Measurements from ENCODE around the gene PLCXD3.

PLCXD3 gene

GRCh38 chr5:41447650-41448510 lies 62.5 kb downstream of the PLCXD3 start:
- TF ChIP-seq ZFX (IDR thresholded peaks at IDR 0.05) (no peak), CTCF (conservative IDR thresholded peaks at IDR 0.05) (no peak)

GRCh38 chr5:41445937-41446563 lies 64.4 kb downstream of the PLCXD3 start:
- H3K27ac ChIP-seq: no peak overlapping the region
- TF ChIP-seq CTCF (conservative IDR thresholded peaks at IDR 0.05): no peak
- no peak for TF ChIP-seq ZFX (IDR thresholded peaks at IDR 0.05)

More at GRCh38 chr5:41447650-41448510, 62.5 kb downstream of the PLCXD3 start:
- H3K27ac ChIP-seq: no peak overlapping the region

- no peak overlapping the region for H3K27ac ChIP-seq
- TF ChIP-seq CTCF (conservative IDR thresholded peaks at IDR 0.05): no peak
- no peak for TF ChIP-seq ZFX (IDR thresholded peaks at IDR 0.05)
These were observed 75.1 kb downstream of the PLCXD3 start for GRCh38 chr5:41435276-41435675.

GRCh38 chr5:41433552-41434181 lies 76.7 kb downstream of the PLCXD3 start:
- TF ChIP-seq ZFX (IDR thresholded peaks at IDR 0.05): no peak
- TF ChIP-seq CTCF (conservative IDR thresholded peaks at IDR 0.05): peak; percentile 86
- peak overlapping the region; percentile 86; the same call in 1 of the 2 replicates for H3K27ac ChIP-seq

- TF ChIP-seq CTCF (conservative IDR thresholded peaks at IDR 0.05): no peak
- no peak for TF ChIP-seq ZFX (IDR thresholded peaks at IDR 0.05)
- H3K27ac ChIP-seq: peak overlapping the region; percentile 86
These were observed 77.7 kb downstream of the PLCXD3 start for GRCh38 chr5:41432481-41433253.

- H3K27ac ChIP-seq: no peak overlapping the region
- TF ChIP-seq ZFX (IDR thresholded peaks at IDR 0.05) (no peak), CTCF (conservative IDR thresholded peaks at IDR 0.05) (no peak)
These were observed 82.9 kb downstream of the PLCXD3 start for GRCh38 chr5:41427505-41427904.

Data from C4-2B (cell line).